Adrenal gland (tissue), 5 donors: ENCODE data around the gene TLE3.

Experiments
- POLR2A ChIP-seq, 2 donors: fragments of 450-650 bp; IDR thresholded peaks; one replicate each; pipeline ENCODE4 v1.6.1; 2017; ENCODE audit warnings: antibody characterized with exemption in 2 of 2, mild to moderate bottlenecking in 2 of 2, moderate library complexity in 1 of 2
- TF ChIP-seq, protein P1 (sequence below), 6 experiments: fragments of 450-650 bp in 4 of 6; fragments of 200-600 bp in 2 of 6; sonication (generic) in 1 of 6; IDR thresholded peaks; 1 replicate in 5 of 6; 2 replicates in 1 of 6; pipeline versions ENCODE4 v1.5.1 to v1.8.0; 2016 to 2021; ENCODE audit warnings: antibody characterized with exemption in 6 of 6, mild to moderate bottlenecking in 2 of 6, moderate library complexity in 1 of 6
- donor health status: DM: no; HTN: no; CAD: no.

DNA sequence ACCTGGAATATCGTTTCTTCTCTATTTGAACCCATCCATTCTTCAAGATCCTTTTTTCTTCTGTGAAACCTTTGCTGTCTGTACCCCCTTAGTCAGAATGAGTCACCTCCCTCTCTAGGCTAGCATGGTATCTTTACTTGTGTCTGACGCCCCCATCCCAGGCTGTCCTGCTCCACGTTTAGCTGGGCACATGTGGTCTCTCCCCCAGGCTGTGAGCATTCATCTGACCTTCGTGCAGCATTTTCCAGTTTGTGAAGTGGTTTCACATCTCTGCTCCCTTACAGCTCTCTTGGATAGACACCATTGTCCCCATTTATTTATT is 14.3 kb upstream of the TLE3 start:
- TF ChIP-seq, protein P1, sequence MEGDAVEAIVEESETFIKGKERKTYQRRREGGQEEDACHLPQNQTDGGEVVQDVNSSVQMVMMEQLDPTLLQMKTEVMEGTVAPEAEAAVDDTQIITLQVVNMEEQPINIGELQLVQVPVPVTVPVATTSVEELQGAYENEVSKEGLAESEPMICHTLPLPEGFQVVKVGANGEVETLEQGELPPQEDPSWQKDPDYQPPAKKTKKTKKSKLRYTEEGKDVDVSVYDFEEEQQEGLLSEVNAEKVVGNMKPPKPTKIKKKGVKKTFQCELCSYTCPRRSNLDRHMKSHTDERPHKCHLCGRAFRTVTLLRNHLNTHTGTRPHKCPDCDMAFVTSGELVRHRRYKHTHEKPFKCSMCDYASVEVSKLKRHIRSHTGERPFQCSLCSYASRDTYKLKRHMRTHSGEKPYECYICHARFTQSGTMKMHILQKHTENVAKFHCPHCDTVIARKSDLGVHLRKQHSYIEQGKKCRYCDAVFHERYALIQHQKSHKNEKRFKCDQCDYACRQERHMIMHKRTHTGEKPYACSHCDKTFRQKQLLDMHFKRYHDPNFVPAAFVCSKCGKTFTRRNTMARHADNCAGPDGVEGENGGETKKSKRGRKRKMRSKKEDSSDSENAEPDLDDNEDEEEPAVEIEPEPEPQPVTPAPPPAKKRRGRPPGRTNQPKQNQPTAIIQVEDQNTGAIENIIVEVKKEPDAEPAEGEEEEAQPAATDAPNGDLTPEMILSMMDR (IDR thresholded peaks at IDR 0.05), result no peak
- no peak for TF ChIP-seq POLR2A (IDR thresholded peaks at IDR 0.05)
